Measurements from ENCODE around the gene STAP2. TPM values are rescaled to one million over a fixed set of nuclear protein-coding genes. Genes with fewer than 3 reads are reported as not detected.

STAP2 gene
- total RNA-seq, 2 experiments from 2014 or later: 11.0 to 11.5 TPM

GRCh38 chr19:4369109-4369887 lies 30.7 kb upstream of the STAP2 start:
- CTCF ChIA-PET: interaction anchor here (1.0 to 1.3 kb wide), 4 partner anchors 13 to 103 kb away, joined by 3 to 4 read pairs (median 4); partner anchors contain the start of genes CHAF1A and SH3GL1
- Mint-ChIP-seq H3K4me3 (peak overlapping the region; percentile 63), H3K9me3 (ENCODE audit: low read depth) (no peaks in the 10 kb centered on the region), H3K4me1 (peaks cover 40% of the 10 kb centered on the region), H3K27ac (peak overlapping the region; percentile 93), H3K36me3 (ENCODE audit: low read depth) (peaks cover 1% of the 10 kb centered on the region), H3K27me3 (no peaks in the 10 kb centered on the region)
- POLR2A ChIA-PET: interaction anchor here (0.8 to 1.1 kb wide), 7 partner anchors 11 to 286 kb away, joined by 3 to 4 read pairs (median 3); partner anchors contain the start of gene SH3GL1
- peak; percentile 85 for DNase-seq
- intact Hi-C loops (cut with DNase I, micrococcal nuclease): loop anchor here (1.0 kb wide), 5 partner anchors 10 to 88 kb away; partner anchors contain the start of genes SH3GL1 (in 2 of the 2), MPND (in 1 of the 2) and UBXN6 (in 1 of the 2)
- ATAC-seq: peak; percentile 77

DNA sequence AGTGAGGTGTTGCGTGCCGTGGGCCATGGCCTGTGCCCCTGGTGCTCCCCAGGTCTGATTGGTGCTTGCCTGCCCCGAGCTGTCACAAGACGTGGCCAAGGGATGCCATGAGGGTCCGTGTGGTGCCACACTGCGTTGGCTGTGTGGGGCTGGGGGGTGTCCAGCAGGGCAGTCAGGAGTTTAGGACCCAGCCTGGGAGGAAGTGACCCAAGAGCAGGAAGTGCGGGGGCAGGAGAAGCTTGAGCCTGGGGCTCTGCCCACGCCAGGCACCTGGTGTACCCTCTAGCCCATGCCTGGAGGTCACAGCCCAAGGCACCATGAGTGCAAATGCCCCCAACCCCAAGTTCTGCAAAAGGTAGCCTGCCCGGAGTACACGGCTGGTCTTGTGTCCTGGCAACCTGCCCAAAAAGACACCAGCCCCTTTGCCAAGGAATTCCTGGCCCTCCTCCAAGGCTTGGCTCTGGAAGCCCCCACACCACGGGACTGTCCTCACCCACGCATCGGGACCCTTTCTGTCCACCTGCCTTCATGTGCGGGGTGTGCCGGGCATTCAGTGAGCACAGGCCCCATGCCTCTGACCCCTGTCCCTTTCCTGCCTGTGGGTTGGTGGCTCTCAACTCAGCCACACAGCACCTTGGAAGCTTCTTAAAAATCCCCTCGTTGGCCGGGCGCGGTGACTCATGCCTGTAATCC lies 29.6 kb upstream of the STAP2 start:
- H3K27me3 Mint-ChIP-seq: no peaks in the 10 kb centered on the region
- no peak for ATAC-seq
- ChIA-PET POLR2A (interaction anchor here (0.7 to 1.0 kb wide), 2 partner anchors 34 to 265 kb away, joined by 3 to 4 read pairs; no protein-coding TSS in a partner anchor), CTCF (interaction anchor here (1.2 to 3.4 kb wide), 2 partner anchors 16 to 102 kb away, joined by 3 to 16 read pairs; no protein-coding TSS in a partner anchor)
- peaks cover 5% of the 10 kb centered on the region for H3K36me3 Mint-ChIP-seq (ENCODE audit: low read depth)
- DNase-seq: peak; percentile 53
- H3K4me3 Mint-ChIP-seq: peak overlapping the region; percentile 63
- peak overlapping the region; percentile 93 for H3K27ac Mint-ChIP-seq
- intact Hi-C loops (cut with DNase I, micrococcal nuclease): no loop called here
- no peaks in the 10 kb centered on the region for H3K9me3 Mint-ChIP-seq (ENCODE audit: low read depth)
- peaks cover 34% of the 10 kb centered on the region for H3K4me1 Mint-ChIP-seq

- ChIA-PET CTCF (interaction anchor here (3.4 kb wide), 1 partner anchor 15 kb away, joined by 16 read pairs; no protein-coding TSS in a partner anchor), POLR2A (interaction anchor here (0.7 kb wide), 1 partner anchor 265 kb away, joined by 3 read pairs; no protein-coding TSS in a partner anchor)
- DNase-seq: no peak
- Mint-ChIP-seq H3K4me1 (peaks cover 34% of the 10 kb centered on the region), H3K9me3 (ENCODE audit: low read depth) (no peaks in the 10 kb centered on the region), H3K4me3 (no peak overlapping the region), H3K27me3 (no peaks in the 10 kb centered on the region), H3K36me3 (ENCODE audit: low read depth) (peaks cover 6% of the 10 kb centered on the region), H3K27ac (peak overlapping the region; percentile 93)
- intact Hi-C loops (cut with DNase I, micrococcal nuclease): no loop called here
- no peak for ATAC-seq
Observed at GRCh38 chr19:4367781-4368127, 29.1 kb upstream of the STAP2 start.

- H3K4me1 Mint-ChIP-seq: peaks cover 34% of the 10 kb centered on the region
- ChIA-PET CTCF (interaction anchor here (0.6 to 3.4 kb wide), 2 partner anchors 15 to 55 kb away, joined by 3 to 16 read pairs; no protein-coding TSS in a partner anchor), POLR2A (interaction anchor here (0.7 kb wide), 1 partner anchor 266 kb away, joined by 3 read pairs; no protein-coding TSS in a partner anchor)
- H3K36me3 Mint-ChIP-seq (ENCODE audit: low read depth): peaks cover 6% of the 10 kb centered on the region
- no peaks in the 10 kb centered on the region for H3K9me3 Mint-ChIP-seq (ENCODE audit: low read depth)
- intact Hi-C loops (cut with DNase I, micrococcal nuclease): no loop called here
- DNase-seq: no peak
- no peaks in the 10 kb centered on the region for H3K27me3 Mint-ChIP-seq
- no peak for ATAC-seq
- H3K27ac Mint-ChIP-seq: peak overlapping the region; percentile 42
- no peak overlapping the region for H3K4me3 Mint-ChIP-seq
Observed at GRCh38 chr19:4367336-4367723, 28.7 kb upstream of the STAP2 start.

DNA sequence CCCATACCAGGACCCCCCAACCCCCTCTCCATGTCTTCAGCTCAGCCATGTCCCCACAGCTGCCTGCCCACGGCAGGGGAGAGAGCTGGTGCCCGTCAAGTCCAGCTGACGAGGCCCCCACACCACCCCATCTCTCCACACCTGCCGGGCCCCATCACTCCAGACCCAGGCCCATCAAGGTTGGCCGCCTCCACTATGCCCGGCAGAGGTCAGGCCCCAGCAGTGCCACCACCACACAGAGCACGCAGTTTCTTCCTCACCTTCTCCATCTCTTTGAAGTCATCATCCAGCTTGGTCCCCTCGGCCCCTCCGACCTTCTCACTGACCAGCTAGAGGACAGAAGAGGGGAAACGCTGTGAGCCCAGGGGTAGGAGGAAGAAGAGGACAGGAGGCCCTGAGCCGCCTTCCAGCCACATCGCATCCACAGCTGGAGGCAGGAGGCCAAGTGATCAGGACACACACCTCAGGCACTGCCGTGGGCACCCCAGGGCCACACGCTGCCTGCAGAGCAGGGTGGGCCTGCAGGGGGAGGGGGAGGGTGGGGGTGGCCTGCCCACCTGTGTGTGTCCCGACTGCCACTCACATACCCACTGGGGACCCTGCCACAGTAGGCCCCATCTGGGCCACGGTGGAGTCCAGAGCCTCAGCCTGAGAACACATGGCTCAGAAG lies 28.2 kb upstream of the STAP2 start:
- intact Hi-C loops (cut with DNase I, micrococcal nuclease): no loop called here
- Mint-ChIP-seq H3K27ac (peak overlapping the region; percentile 42), H3K27me3 (no peaks in the 10 kb centered on the region), H3K4me1 (peaks cover 34% of the 10 kb centered on the region), H3K9me3 (ENCODE audit: low read depth) (no peaks in the 10 kb centered on the region), H3K36me3 (ENCODE audit: low read depth) (peaks cover 8% of the 10 kb centered on the region), H3K4me3 (no peak overlapping the region)
- DNase-seq (no peak), ATAC-seq (no peak)
- POLR2A ChIA-PET: no interaction called here
- CTCF ChIA-PET: interaction anchor here (0.6 to 3.4 kb wide), 2 partner anchors 14 to 55 kb away, joined by 3 to 16 read pairs; no protein-coding TSS in a partner anchor

DNA sequence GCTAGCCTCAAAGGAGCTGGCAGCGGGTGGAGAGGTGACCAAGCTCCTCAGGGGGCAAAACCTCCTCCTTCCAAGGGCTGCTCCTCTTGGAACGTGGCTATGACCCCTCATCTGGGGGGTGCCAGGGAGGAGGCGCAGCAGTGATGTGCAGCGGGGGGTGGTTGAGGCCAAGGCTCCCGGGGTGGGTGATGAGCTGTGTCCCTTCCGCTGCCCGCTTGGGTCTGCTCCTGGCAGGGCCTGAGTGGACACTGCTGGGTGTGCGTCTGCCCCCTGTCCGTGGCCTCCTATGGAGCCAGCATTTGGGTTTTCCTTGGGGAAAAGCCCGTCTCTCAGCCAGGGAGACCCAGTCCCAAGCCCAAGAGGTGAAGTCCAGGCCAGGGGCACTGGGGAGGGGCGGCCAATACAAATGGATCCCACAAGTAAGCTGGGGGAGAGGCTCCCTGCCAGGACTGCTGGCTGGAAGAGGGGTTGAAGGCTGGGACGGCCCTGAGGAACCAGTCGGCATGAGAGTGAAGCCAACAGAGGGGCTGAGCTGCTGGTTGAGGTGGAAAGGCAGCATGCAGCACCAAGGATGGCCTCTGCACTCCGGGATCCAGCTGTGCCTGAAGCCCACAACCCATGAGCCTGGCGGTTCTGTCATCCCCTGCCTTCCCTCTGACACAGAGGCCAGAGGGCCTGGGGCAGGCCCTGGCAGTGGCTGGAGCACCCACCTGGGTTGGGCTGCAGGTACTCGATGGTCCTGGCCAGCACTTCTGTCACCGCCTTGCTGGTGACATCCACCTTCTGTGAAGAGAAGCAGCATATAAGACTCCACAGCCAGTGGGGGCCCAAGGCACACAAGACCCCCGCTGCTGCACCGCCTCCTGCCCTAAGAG lies 27.4 kb upstream of the STAP2 start:
- CTCF ChIA-PET: interaction anchor here (3.4 kb wide), 1 partner anchor 13 kb away, joined by 16 read pairs; no protein-coding TSS in a partner anchor
- Mint-ChIP-seq H3K27ac (peak overlapping the region; percentile 25), H3K36me3 (ENCODE audit: low read depth) (peaks cover 8% of the 10 kb centered on the region), H3K9me3 (ENCODE audit: low read depth) (no peaks in the 10 kb centered on the region), H3K27me3 (no peaks in the 10 kb centered on the region), H3K4me1 (peaks cover 31% of the 10 kb centered on the region), H3K4me3 (no peak overlapping the region)
- intact Hi-C loops (cut with DNase I, micrococcal nuclease): no loop called here
- POLR2A ChIA-PET: no interaction called here
- DNase-seq: no peak
- ATAC-seq: no peak

DNA sequence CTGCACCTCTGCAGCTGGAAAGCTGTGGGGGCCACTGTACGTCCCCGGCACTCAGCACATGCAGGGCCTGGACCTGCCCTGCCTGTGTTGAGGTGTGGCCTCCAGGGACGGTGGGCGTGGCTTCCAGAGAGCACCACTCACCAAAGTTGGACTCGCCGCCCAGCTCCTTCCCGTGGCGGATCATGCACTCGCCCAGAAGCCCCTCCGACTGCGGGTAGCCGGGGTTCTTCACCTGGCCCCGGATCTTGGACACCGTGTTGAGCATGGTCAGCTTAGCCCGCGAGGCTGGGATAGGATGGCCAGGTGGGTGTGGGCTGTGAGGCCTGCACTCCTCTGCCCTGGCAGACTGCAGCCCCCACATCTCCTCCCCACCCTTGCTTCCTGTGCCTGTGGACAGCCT lies 26.7 kb upstream of the STAP2 start:
- POLR2A ChIA-PET: no interaction called here
- Mint-ChIP-seq H3K4me1 (peaks cover 24% of the 10 kb centered on the region), H3K9me3 (ENCODE audit: low read depth) (no peaks in the 10 kb centered on the region), H3K36me3 (ENCODE audit: low read depth) (peaks cover 14% of the 10 kb centered on the region), H3K4me3 (no peak overlapping the region), H3K27ac (no peak overlapping the region), H3K27me3 (no peaks in the 10 kb centered on the region)
- no peak for ATAC-seq
- intact Hi-C loops (cut with DNase I, micrococcal nuclease): no loop called here
- CTCF ChIA-PET: interaction anchor here (0.7 to 3.4 kb wide), 3 partner anchors 13 to 426 kb away, joined by 3 to 16 read pairs (median 3); partner anchors contain the start of gene FEM1A
- no peak for DNase-seq

GRCh38 chr19:4363571-4364304 lies 25.1 kb upstream of the STAP2 start:
- no peaks in the 10 kb centered on the region for H3K9me3 Mint-ChIP-seq (ENCODE audit: low read depth)
- ChIA-PET POLR2A (no interaction called here), CTCF (interaction anchor here (0.7 kb wide), 1 partner anchor 19 kb away, joined by 3 read pairs; no protein-coding TSS in a partner anchor)
- peaks cover 10% of the 10 kb centered on the region for H3K4me1 Mint-ChIP-seq
- DNase-seq (no peak), ATAC-seq (no peak)
- no peak overlapping the region for H3K27ac Mint-ChIP-seq
- H3K27me3 Mint-ChIP-seq: no peaks in the 10 kb centered on the region
- intact Hi-C loops (cut with DNase I, micrococcal nuclease): no loop called here
- H3K4me3 Mint-ChIP-seq: no peak overlapping the region
- peaks cover 18% of the 10 kb centered on the region for H3K36me3 Mint-ChIP-seq (ENCODE audit: low read depth)

DNA sequence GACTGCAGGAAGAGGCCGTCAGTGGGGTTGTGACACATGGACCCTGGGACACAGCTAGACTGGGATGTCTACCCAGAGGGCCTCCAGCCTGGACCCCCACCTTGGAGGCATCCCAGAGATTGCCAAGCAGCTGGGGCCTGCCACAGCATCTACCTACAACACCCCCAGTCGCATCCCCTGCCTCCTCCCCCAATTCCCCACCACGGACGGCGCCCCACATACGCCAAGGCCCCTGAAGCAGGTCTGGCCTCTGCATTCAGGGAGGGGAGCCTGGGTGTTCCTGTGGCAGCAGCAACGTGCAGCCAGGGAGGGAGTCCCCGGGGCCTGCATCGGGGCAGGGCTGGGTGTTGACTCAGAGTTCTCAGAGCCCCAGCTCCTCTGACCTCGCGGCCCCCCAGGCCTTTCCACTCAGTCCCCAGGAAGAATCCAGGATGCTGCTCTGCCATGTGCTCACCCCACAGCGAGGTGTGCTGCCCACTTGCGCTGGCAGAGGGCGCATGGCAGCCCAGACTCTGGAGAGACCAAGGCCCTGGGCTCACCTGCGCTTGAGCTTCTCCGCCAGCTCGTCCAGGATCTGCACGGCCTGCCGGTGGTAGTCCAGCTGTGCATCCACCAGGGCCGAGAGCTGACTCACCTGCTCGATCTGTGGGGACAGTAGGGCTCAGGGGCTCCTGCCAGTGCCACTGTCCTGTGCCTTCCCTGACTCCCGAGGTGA lies 24.4 kb upstream of the STAP2 start:
- Mint-ChIP-seq H3K36me3 (ENCODE audit: low read depth) (peaks cover 18% of the 10 kb centered on the region), H3K4me1 (peaks cover 4% of the 10 kb centered on the region), H3K9me3 (ENCODE audit: low read depth) (no peaks in the 10 kb centered on the region), H3K4me3 (no peak overlapping the region), H3K27me3 (no peaks in the 10 kb centered on the region), H3K27ac (no peak overlapping the region)
- intact Hi-C loops (cut with DNase I, micrococcal nuclease): no loop called here
- DNase-seq (no peak), ATAC-seq (no peak)
- ChIA-PET POLR2A (no interaction called here), CTCF (interaction anchor here (0.6 to 1.1 kb wide), 3 partner anchors 19 to 65 kb away, joined by 3 read pairs; no protein-coding TSS in a partner anchor)

All from activated CD4-positive, alpha-beta T cell treated with anti-CD3 and anti-CD28 coated beads for 36 hours (primary cell).